Aorta (tissue), 5 donors: ENCODE results near the gene ZBED4. TPM values are rescaled to one million over a fixed set of nuclear protein-coding genes. Genes with fewer than 3 reads are reported as not detected.

Source experiments
- ATAC-seq: fragments of 200-7000 bp; cut with Tn5 transposase; one replicate; pipeline ENCODE4 v1.9.1; 2022; ENCODE audit warnings: moderate library complexity; ENCODE audit not compliant: low FRiP score
- DNase-seq, 2 donors: peaks; one replicate each; pipeline ENCODE4 v3.0.0-alpha.2; 2020
- H3K27ac ChIP-seq, 2 donors: one replicate each; pipeline ENCODE4 v1.5.1; 2013; ENCODE audit warnings: low read length in 2 of 2, mild to moderate bottlenecking in 2 of 2, moderate library complexity in 2 of 2, control low read depth in 1 of 2, inconsistent platforms in 1 of 2, low read depth in 1 of 2
- H3K27me3 ChIP-seq, 2 donors: one replicate each; pipeline ENCODE4 v1.6.1; 2013; ENCODE audit warnings: control low read depth in 1 of 2, low read length in 1 of 2, mild to moderate bottlenecking in 1 of 2, moderate library complexity in 1 of 2; ENCODE audit not compliant: insufficient read depth in 2 of 2, control insufficient read depth in 1 of 2
- H3K36me3 ChIP-seq, 2 donors: one replicate each; pipeline ENCODE4 v1.6.1; 2013; ENCODE audit warnings: control low read depth in 1 of 2, low read length in 1 of 2, mild to moderate bottlenecking in 1 of 2; ENCODE audit not compliant: insufficient read depth in 2 of 2, control insufficient read depth in 1 of 2
- H3K4me1 ChIP-seq, 2 donors: one replicate each; pipeline ENCODE4 v1.6.1; 2013; ENCODE audit warnings: low read length in 2 of 2, control low read depth in 1 of 2, mild to moderate bottlenecking in 1 of 2, moderate library complexity in 1 of 2; ENCODE audit not compliant: insufficient read depth in 2 of 2, control insufficient read depth in 1 of 2
- H3K4me3 ChIP-seq, 2 donors: one replicate each; pipeline ENCODE4 v1.5.1; 2013; ENCODE audit warnings: low read length in 2 of 2, control low read depth in 1 of 2, mild to moderate bottlenecking in 1 of 2
- H3K9me3 ChIP-seq: one replicate; pipeline ENCODE4 v1.6.1; 2013; ENCODE audit warnings: mild to moderate bottlenecking, low read length; ENCODE audit not compliant: control insufficient read depth
- WGBS, 2 donors: extraction: QIAGEN DNeasy Blood & Tissue Kit; methylation state at CpG; one replicate each; pipeline ENCODE4 v1.1.7; 2013; 5-methylcytosine and 5-hydroxymethylcytosine counted together
- intact Hi-C, 2 donors: fragments of 100-400 bp; cut with DNase I; formaldehyde crosslinking; loops; one replicate each; pipeline versions ENCODE4 v1.14.2 to v1.15.0; 2022
- polyA plus RNA-seq, 2 donors: library from polyadenylated mRNA; stranded (reverse); fragments of 200-250 nt; gene quantifications; one replicate each; pipeline ENCODE4 v1.2.3, GENCODE V29; 2013
- total RNA-seq, 2 donors: library from RNA; stranded (reverse); fragmentation: NEBNext Ultra II Directional; extraction: Animal tissue kit (Norgen Biotek cat#: 25700); gene quantifications; one replicate each; pipeline ENCODE4 v1.2.1, GENCODE V29; 2021
- donor health status: healthy with polysubstance abuse.
- donor health status: Bipolar disorder and iron deficiency.
- donor health status: DM: no; HTN: no; CAD: no.
- donor health status: DM: no; HTN: no; CAD: no.
- donor health status: DM: yes; HTN: yes; CAD: no.

Gene ZBED4
- total and polyA plus RNA-seq, 4 donors, result 1.3 to 9.7 (median 5.3) TPM

- no peak for DNase-seq
- Histone ChIP-seq H3K27ac (no peak overlapping the region), H3K4me3 (no peak overlapping the region), H3K4me1 (no peaks in the 10 kb centered on the region), H3K27me3 (no peaks in the 10 kb centered on the region), H3K9me3 (peaks cover 5% of the 10 kb centered on the region), H3K36me3 (no peaks in the 10 kb centered on the region)
- intact Hi-C loops, result no loop called here
- ATAC-seq, result no peak
- WGBS, 2 donors, result 72 to 82% methylated on average over 20 of the region's 20 CpGs
These were observed 26.6 kb downstream of the ZBED4 start for GRCh38 chr22:49880281-49880680.

GRCh38 chr22:49881856-49882255 is 28.2 kb downstream of the ZBED4 start:
- peaks cover 5% of the 10 kb centered on the region for H3K9me3 ChIP-seq
- H3K27me3 ChIP-seq, result no peaks in the 10 kb centered on the region
- H3K27ac ChIP-seq, result no peak overlapping the region
- DNase-seq (no peak), ATAC-seq (no peak)
- no peaks in the 10 kb centered on the region for H3K36me3 ChIP-seq
- intact Hi-C loops, result no loop called here
- no peaks in the 10 kb centered on the region for H3K4me1 ChIP-seq
- H3K4me3 ChIP-seq, result no peak overlapping the region
- 86 to 89% methylated on average over 2 of the region's 2 CpGs for WGBS, 2 donors

DNA sequence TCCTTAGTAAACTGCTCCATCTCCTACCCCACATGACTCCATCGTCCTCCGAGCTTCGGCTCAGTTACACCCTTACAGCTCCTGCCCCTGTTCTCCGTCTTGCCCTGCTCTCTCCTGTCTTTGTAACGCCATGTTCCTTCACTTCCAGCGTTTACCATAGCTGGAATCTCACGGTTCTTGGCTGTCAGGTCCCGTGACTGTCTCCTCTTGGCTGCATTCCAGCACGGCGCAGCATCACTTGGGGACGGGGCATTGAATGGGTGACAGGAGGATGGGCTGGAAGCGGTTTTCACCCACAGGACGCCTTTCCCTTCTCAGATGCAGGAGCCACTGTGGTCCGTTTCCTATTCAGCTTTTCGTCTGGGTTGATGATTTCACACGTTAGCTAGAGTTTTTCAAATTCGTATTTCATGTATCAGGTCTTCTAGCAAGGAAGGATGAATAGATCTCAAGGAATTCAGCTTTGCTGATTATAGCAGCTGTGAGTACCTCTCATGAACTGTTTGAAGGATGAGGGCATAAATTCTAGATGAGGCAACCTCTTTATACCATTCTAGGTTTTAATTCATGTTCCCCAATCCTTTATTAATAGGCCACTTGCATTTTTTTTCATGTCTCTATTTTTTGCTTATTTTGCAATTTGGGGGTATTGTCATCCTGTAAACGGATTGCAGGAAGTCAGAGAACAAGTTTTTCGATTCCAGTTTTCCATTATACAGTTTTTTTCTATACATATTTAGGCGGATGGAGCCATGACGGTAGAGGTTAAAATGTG is 29.1 kb downstream of the ZBED4 start:
- no peaks in the 10 kb centered on the region for H3K4me1 ChIP-seq
- H3K27ac ChIP-seq, result no peak overlapping the region
- no peak for ATAC-seq
- no peak for DNase-seq
- 82 to 85% methylated on average over 21 of the region's 21 CpGs for WGBS, 2 donors
- H3K36me3 ChIP-seq, result no peaks in the 10 kb centered on the region
- H3K9me3 ChIP-seq, result peaks cover 5% of the 10 kb centered on the region
- intact Hi-C loops, result no loop called here
- no peak overlapping the region for H3K4me3 ChIP-seq
- no peaks in the 10 kb centered on the region for H3K27me3 ChIP-seq

- Histone ChIP-seq H3K36me3 (no peaks in the 10 kb centered on the region), H3K4me1 (no peaks in the 10 kb centered on the region), H3K27ac (no peak overlapping the region), H3K4me3 (no peak overlapping the region), H3K9me3 (peaks cover 5% of the 10 kb centered on the region), H3K27me3 (no peaks in the 10 kb centered on the region)
- DNase-seq (no peak), ATAC-seq (no peak)
- intact Hi-C loops, result no loop called here
- WGBS, 2 donors, result 93 to 94% methylated on average over 4 of the region's 4 CpGs
These were observed 29.6 kb downstream of the ZBED4 start for GRCh38 chr22:49883294-49883640.

GRCh38 chr22:49884075-49884474 is 30.4 kb downstream of the ZBED4 start:
- no peaks in the 10 kb centered on the region for H3K4me1 ChIP-seq
- ATAC-seq, result no peak
- WGBS, 2 donors, result 98% methylated on average over 20 of the region's 20 CpGs
- H3K4me3 ChIP-seq, result no peak overlapping the region
- DNase-seq, result no peak
- H3K27me3 ChIP-seq, result no peaks in the 10 kb centered on the region
- peaks cover 8% of the 10 kb centered on the region for H3K9me3 ChIP-seq
- H3K36me3 ChIP-seq, result no peaks in the 10 kb centered on the region
- H3K27ac ChIP-seq, result no peak overlapping the region
- intact Hi-C loops, result no loop called here

DNA sequence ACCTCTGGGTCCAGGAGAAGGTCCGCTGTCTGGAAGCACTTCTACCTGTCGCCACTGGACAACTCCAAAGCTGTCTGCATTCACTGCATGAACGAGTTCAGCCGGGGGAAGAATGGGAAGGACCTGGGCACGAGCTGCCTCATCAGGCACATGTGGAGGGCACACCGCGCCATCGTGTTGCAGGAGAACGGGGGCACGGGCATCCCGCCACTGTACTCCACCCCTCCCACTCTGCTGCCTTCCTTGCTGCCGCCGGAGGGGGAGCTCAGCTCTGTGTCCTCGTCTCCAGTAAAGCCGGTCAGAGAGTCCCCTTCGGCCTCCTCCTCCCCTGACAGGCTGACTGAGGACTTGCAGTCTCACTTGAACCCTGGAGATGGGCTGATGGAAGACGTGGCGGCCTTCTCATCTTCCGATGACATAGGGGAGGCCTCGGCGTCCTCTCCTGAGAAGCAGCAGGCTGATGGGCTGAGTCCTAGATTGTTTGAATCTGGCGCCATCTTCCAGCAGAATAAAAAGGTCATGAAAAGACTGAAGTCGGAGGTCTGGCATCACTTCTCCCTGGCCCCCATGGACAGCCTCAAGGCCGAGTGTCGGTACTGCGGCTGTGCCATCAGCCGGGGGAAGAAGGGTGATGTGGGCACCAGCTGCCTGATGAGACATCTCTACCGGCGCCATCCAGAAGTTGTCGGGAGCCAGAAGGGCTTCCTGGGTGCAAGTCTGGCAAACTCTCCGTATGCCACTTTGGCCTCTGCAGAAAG is 31.0 kb downstream of the ZBED4 start:
- Histone ChIP-seq H3K9me3 (peaks cover 8% of the 10 kb centered on the region), H3K4me1 (no peaks in the 10 kb centered on the region), H3K36me3 (no peaks in the 10 kb centered on the region), H3K27me3 (no peaks in the 10 kb centered on the region), H3K4me3 (no peak overlapping the region), H3K27ac (no peak overlapping the region)
- ATAC-seq, result no peak
- DNase-seq, result peak in 1 of 2 donors; percentile 67
- intact Hi-C loops, result no loop called here
- 92 to 94% methylated on average over 31 of the region's 31 CpGs for WGBS, 2 donors

- Histone ChIP-seq H3K4me1 (no peaks in the 10 kb centered on the region), H3K4me3 (no peak overlapping the region), H3K27ac (no peak overlapping the region), H3K36me3 (no peaks in the 10 kb centered on the region), H3K27me3 (no peaks in the 10 kb centered on the region), H3K9me3 (peaks cover 5% of the 10 kb centered on the region)
- DNase-seq (no peak), ATAC-seq (no peak)
- WGBS, 2 donors, result 97 to 98% methylated on average over 17 of the region's 17 CpGs
- intact Hi-C loops, result no loop called here
These were observed 31.6 kb downstream of the ZBED4 start for GRCh38 chr22:49885281-49885680.

DNA sequence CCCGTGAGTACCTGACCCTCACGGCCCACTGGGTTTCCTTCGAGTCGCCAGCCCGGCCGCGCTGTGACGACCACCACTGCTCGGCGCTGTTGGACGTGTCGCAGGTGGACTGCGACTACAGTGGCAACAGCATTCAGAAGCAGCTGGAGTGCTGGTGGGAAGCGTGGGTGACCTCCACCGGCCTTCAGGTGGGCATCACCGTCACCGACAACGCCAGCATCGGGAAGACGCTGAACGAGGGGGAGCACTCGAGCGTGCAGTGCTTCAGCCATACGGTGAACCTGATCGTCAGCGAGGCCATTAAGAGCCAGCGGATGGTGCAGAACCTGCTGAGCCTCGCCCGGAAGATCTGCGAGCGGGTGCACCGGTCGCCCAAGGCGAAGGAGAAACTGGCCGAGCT is 32.2 kb downstream of the ZBED4 start:
- no peak for DNase-seq
- Histone ChIP-seq H3K4me1 (no peaks in the 10 kb centered on the region), H3K4me3 (no peak overlapping the region), H3K36me3 (no peaks in the 10 kb centered on the region), H3K27me3 (no peaks in the 10 kb centered on the region), H3K27ac (no peak overlapping the region), H3K9me3 (peaks cover 4% of the 10 kb centered on the region)
- intact Hi-C loops, result no loop called here
- ATAC-seq, result no peak
- WGBS, 2 donors, result 98% methylated on average over 35 of the region's 35 CpGs
